Measurements from ENCODE around the gene SEM1.
"Not testable (repeated sequence)": the region's sequence is repeated elsewhere in the genome, so short reads cannot be mapped to it uniquely, and the experiment has no call there.

The SEM1 gene

DNA sequence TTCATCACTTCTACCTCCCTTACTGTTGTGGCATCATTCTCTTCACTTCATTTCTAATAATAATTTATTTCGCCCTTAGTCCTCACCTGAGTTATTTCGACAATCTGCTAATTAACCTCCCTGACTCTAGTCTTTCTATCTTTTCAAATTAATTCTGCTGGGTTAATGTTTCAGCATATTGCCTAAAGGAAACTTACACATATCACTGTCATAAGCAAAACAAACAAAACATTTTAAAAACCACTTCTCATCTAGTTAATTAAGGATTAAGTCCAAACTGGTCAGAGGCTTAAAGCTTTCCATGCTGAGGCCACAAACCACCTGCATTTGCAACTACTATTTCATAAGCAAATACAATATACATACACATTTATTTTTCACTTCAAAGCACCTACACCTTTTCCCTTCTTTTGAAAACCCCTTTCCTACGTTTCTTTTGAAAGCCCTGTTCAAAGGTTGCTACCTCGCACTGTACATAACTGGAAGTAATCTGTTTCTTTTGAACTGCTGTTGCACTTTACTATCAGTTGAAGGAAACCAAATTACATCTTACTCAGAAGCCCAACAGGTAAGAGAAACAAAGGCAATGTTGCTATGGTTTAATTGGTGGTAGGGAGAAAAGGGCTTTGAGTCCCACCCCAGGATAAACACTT is 10.3 kb downstream of the SEM1 start:
- TF ChIP-seq, protein P1, sequence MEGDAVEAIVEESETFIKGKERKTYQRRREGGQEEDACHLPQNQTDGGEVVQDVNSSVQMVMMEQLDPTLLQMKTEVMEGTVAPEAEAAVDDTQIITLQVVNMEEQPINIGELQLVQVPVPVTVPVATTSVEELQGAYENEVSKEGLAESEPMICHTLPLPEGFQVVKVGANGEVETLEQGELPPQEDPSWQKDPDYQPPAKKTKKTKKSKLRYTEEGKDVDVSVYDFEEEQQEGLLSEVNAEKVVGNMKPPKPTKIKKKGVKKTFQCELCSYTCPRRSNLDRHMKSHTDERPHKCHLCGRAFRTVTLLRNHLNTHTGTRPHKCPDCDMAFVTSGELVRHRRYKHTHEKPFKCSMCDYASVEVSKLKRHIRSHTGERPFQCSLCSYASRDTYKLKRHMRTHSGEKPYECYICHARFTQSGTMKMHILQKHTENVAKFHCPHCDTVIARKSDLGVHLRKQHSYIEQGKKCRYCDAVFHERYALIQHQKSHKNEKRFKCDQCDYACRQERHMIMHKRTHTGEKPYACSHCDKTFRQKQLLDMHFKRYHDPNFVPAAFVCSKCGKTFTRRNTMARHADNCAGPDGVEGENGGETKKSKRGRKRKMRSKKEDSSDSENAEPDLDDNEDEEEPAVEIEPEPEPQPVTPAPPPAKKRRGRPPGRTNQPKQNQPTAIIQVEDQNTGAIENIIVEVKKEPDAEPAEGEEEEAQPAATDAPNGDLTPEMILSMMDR (IDR thresholded peaks at IDR 0.05): no peak
- TF ChIP-seq ZFX (IDR thresholded peaks at IDR 0.05; ENCODE audit: borderline replicate concordance): no peak
- H3K27ac ChIP-seq: no peak overlapping the region

DNA sequence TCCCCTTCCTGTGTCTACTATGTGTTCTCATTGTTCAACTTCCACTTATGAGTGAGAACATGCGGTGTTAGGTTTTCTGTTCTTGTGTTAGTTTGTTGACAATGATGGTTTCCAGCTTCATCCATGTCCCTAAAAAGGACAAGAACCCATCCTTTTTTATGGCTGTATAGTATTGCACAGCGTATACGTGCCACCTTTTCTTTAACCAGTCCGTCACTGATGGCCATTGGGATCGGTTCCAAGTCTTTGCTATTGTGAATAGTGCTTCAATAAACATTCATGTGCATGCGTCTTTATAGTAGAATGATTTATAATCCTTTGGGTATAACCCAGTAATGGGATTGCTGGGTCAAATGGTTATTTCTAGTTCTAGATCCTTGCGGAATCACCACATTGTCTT is 11.2 kb downstream of the SEM1 start:
- not testable (repeated sequence) for H3K27ac ChIP-seq

- H3K27ac ChIP-seq: no peak overlapping the region
- no peak for TF ChIP-seq ZFX (IDR thresholded peaks at IDR 0.05; ENCODE audit: borderline replicate concordance)
- TF ChIP-seq, protein P1 (IDR thresholded peaks at IDR 0.05): no peak
Observed at GRCh38 chr7:96697822-96698221, 11.8 kb downstream of the SEM1 start.

DNA sequence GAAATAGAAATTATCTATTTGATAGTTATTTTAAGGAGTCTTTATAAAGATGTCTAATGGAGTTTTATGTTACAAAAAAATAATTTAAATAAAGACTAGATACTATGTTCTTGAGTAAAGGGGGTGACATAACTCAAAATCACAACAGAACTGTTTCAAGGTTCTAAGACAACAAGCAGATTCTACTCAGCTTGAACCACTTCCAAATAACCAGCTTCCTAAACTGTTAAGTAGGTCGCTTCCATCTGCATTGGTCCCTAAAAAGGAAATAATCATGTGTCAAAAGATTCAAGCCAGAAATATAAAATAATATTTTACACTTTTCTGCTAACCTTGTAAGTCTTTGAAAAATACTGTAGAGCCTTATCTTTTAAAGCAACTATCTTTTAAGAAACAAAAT is 14.1 kb downstream of the SEM1 start:
- H3K27ac ChIP-seq: no peak overlapping the region
- no peak for TF ChIP-seq ZFX (IDR thresholded peaks at IDR 0.05; ENCODE audit: borderline replicate concordance)
- TF ChIP-seq, protein P1 (IDR thresholded peaks at IDR 0.05): no peak

GRCh38 chr7:96694082-96694481 is 15.6 kb downstream of the SEM1 start:
- TF ChIP-seq, protein P1 (IDR thresholded peaks at IDR 0.05): no peak
- no peak overlapping the region for H3K27ac ChIP-seq

- TF ChIP-seq, protein P1 (IDR thresholded peaks at IDR 0.05): no peak
- TF ChIP-seq ZFX (IDR thresholded peaks at IDR 0.05; ENCODE audit: borderline replicate concordance): no peak
- no peak overlapping the region for H3K27ac ChIP-seq
Observed at GRCh38 chr7:96691702-96692101, 17.9 kb downstream of the SEM1 start.

DNA sequence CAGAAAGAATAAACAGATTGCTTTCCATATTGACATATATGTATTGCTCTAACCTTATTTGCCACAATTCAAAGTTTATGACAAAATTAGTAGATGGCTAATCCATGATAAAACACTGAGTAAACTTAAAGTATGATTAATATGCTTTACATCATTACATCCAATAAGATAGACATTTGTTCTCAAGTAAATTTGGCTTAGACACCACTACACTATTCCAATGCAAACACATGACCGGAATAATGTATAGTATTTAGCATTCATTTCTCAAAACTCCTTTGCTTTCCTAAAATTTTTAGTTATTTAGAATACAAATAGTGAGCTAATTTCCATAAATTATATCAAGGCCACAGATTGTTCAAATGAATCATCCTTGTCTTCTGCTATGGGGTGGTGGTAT is 20.2 kb downstream of the SEM1 start:
- TF ChIP-seq ZFX (IDR thresholded peaks at IDR 0.05; ENCODE audit: borderline replicate concordance): no peak
- TF ChIP-seq, protein P1 (IDR thresholded peaks at IDR 0.05): no peak
- H3K27ac ChIP-seq: no peak overlapping the region

- TF ChIP-seq, protein P1 (IDR thresholded peaks at IDR 0.05): no peak
Observed at GRCh38 chr7:96686305-96686704, 23.3 kb downstream of the SEM1 start.

More at GRCh38 chr7:96686305-96686704, 23.3 kb downstream of the SEM1 start:
- H3K27ac ChIP-seq: no peak overlapping the region

Measured in 22Rv1 (cell line).